Endothelial cell of umbilical vein (primary cell): Measurements from ENCODE around the gene PDE10A. TPM values are rescaled to one million over a fixed set of nuclear protein-coding genes. Genes with fewer than 3 reads are reported as not detected.

Experiments used
- BruUV-seq: library from RNA; stranded (reverse); fragments of 400-500 nt; replicated peaks from 2 replicates; lab custom pipeline; 2021; lab: Mats Ljungman, UMichigan
- CTCF ChIA-PET: fragments of 300-600, 350-600 bp; sonication (Branson Sonifier 250); formaldehyde crosslinking; loops from one replicate; lab custom pipeline; 2021; ENCODE audit warnings: antibody characterized with exemption, inconsistent platforms; lab: Charles Lee
- POLR2A ChIA-PET: fragments of 300-600, 350-600 bp; sonication (Branson Sonifier 250); formaldehyde crosslinking; loops from one replicate; lab custom pipeline; 2021; ENCODE audit warnings: antibody characterized with exemption, inconsistent platforms; lab: Charles Lee
- DNase-seq: peaks from one replicate; pipeline ENCODE4 v3.0.0-alpha.2; 2011; ENCODE audit warnings: low read depth, low spot score
- FAIRE-seq: peaks from 2 replicates; lab custom pipeline; 2011; peaks lifted over from hg19 to GRCh38; lab: Jason Lieb, UNC
- H2AFZ ChIP-seq: 2 replicates; pipeline ENCODE4 v1.6.0; 2012; ENCODE audit warnings: low read depth, low read length, control low read depth, inconsistent platforms
- H3K27ac ChIP-seq: 2 replicates; pipeline ENCODE4 v1.5.1; 2011; ENCODE audit warnings: low read depth, mild to moderate bottlenecking, control low read depth, low read length, moderate library complexity; ENCODE audit not compliant: insufficient read depth
- H3K27me3 ChIP-seq, 2 experiments: 2 replicates each; pipeline versions ENCODE4 v1.6.0 to v1.6.1; 2011; ENCODE audit warnings: low read length in 2 of 2, mixed read lengths in 1 of 2; ENCODE audit not compliant: control insufficient read depth in 2 of 2, insufficient read depth in 2 of 2
- H3K36me3 ChIP-seq, 2 experiments: 2 replicates in 1 of 2; 3 replicates in 1 of 2; pipeline ENCODE4 v1.5.1; 2011; ENCODE audit warnings: low read length in 2 of 2, mild to moderate bottlenecking in 1 of 2, moderate library complexity in 1 of 2; ENCODE audit not compliant: control insufficient read depth in 2 of 2, insufficient read depth in 2 of 2; ENCODE audit errors: extremely low read depth in 1 of 2
- H3K4me1 ChIP-seq: 3 replicates; pipeline ENCODE4 v1.5.1; 2011; ENCODE audit warnings: mild to moderate bottlenecking, low read length; ENCODE audit not compliant: control insufficient read depth, insufficient read depth; ENCODE audit errors: extremely low read depth
- H3K4me2 ChIP-seq: 2 replicates; pipeline ENCODE4 v1.6.1; 2011; ENCODE audit warnings: low read length, control low read depth, mixed read lengths; ENCODE audit not compliant: insufficient read depth
- H3K4me3 ChIP-seq, 3 experiments: fragments of 200-600 bp in 1 of 3; sonication (generic), shearing (Covaris generic) in 1 of 3; replicated peaks in 1 of 3; 2 replicates each; pipeline ENCODE4 v1.5.1; 2011 to 2016; ENCODE audit warnings: control low read depth in 3 of 3, low read length in 3 of 3, mild to moderate bottlenecking in 2 of 3, inconsistent platforms in 1 of 3, low read depth in 1 of 3, moderate library complexity in 1 of 3; ENCODE audit not compliant: insufficient read depth in 1 of 3
- H3K79me2 ChIP-seq: 2 replicates; pipeline ENCODE4 v1.6.0; 2012; ENCODE audit warnings: low read length, inconsistent platforms; ENCODE audit not compliant: control insufficient read depth, insufficient read depth
- H3K9ac ChIP-seq: replicated peaks from 2 replicates; pipeline ENCODE3; 2011; ENCODE audit warnings: low read length, control low read depth; ENCODE audit not compliant: insufficient read depth; ENCODE audit errors: extremely low read depth
- H3K9me1 ChIP-seq: replicated peaks from 3 replicates; pipeline ENCODE4 v1.6.0; 2011; ENCODE audit warnings: mild to moderate bottlenecking, low read length; ENCODE audit not compliant: control insufficient read depth, insufficient read depth; ENCODE audit errors: extremely low read depth
- H3K9me3 ChIP-seq: replicated peaks from 2 replicates; pipeline ENCODE4 v1.5.1; 2012; ENCODE audit warnings: low read length, inconsistent platforms; ENCODE audit not compliant: control insufficient read depth, insufficient read depth
- H4K20me1 ChIP-seq: replicated peaks from 2 replicates; pipeline ENCODE3; 2011; ENCODE audit warnings: mild to moderate bottlenecking, low read length; ENCODE audit not compliant: control insufficient read depth, insufficient read depth; ENCODE audit errors: extremely low read depth
- CTCF ChIP-seq, 2 donors: IDR thresholded peaks; 1 replicate in 1 of 2; 2 replicates in 1 of 2; pipeline ENCODE4 v1.5.1; 2011; ENCODE audit warnings: low read length in 2 of 2, mild to moderate bottlenecking in 2 of 2, moderate library complexity in 2 of 2, control low read depth in 1 of 2, inconsistent platforms in 1 of 2, low read depth in 1 of 2; ENCODE audit not compliant: insufficient read depth in 1 of 2; ENCODE audit errors: extremely low read depth in 1 of 2
- EZH2 ChIP-seq: IDR thresholded peaks from 2 replicates; pipeline ENCODE4 v1.6.1; 2012; ENCODE audit warnings: borderline replicate concordance, low read depth, mild to moderate bottlenecking, moderate library complexity, low read length, inconsistent platforms; ENCODE audit not compliant: severe bottlenecking
- FOS ChIP-seq: IDR thresholded peaks from 2 replicates; pipeline ENCODE4 v1.6.1; 2011; ENCODE audit warnings: mild to moderate bottlenecking, low read length, moderate library complexity, borderline replicate concordance; ENCODE audit not compliant: insufficient read depth
- GATA2 ChIP-seq: IDR thresholded peaks from 2 replicates; pipeline ENCODE4 v1.7.0; 2011; ENCODE audit warnings: low read depth, mild to moderate bottlenecking, moderate library complexity, mixed read lengths, low read length; ENCODE audit not compliant: insufficient read length, insufficient read depth
- JUN ChIP-seq: IDR thresholded peaks from 2 replicates; pipeline ENCODE4 v1.6.1; 2011; ENCODE audit warnings: borderline replicate concordance, low read depth; ENCODE audit not compliant: insufficient read length, insufficient read depth
- MAX ChIP-seq: IDR thresholded peaks from 2 replicates; pipeline ENCODE4 v1.6.1; 2011; ENCODE audit not compliant: insufficient read depth, insufficient read length
- MYC ChIP-seq: IDR thresholded peaks from one replicate; pipeline ENCODE4 v1.6.1; 2011; ENCODE audit warnings: mild to moderate bottlenecking, low read depth, low read length
- POLR2A ChIP-seq: IDR thresholded peaks from 2 replicates; pipeline ENCODE4 v1.6.1; 2012; ENCODE audit warnings: low read depth, mild to moderate bottlenecking, control low read depth, low read length
- POLR2AphosphoS5 ChIP-seq: IDR thresholded peaks from 2 replicates; pipeline ENCODE4 v1.6.1; 2012; ENCODE audit warnings: low read depth, mild to moderate bottlenecking, control low read depth, low read length, moderate library complexity; ENCODE audit not compliant: insufficient read depth
- dilution Hi-C: fragments of 300-500 bp; cut with MboI; formaldehyde crosslinking; loops from one replicate; pipeline ENCODE4 v1.15.0; 2019; ENCODE audit warnings: low sequenced_read_pairs; ENCODE audit not compliant: extremely low pct_ligation_motif_present
- intact Hi-C: fragments of 100-400 bp; cut with micrococcal nuclease; formaldehyde crosslinking; loops from one replicate; pipeline ENCODE4 v1.10.0; 2022
- polyA plus RNA-seq, 4 experiments: library from polyadenylated mRNA; depleted of rRNA in 3 of 4; stranded (reverse) in 3 of 4; unstranded in 1 of 4; fragments of >200 nt; gene quantifications; 2 replicates each; pipeline versions ENCODE4 v1.2.1 to v1.2.3, GENCODE V29; 2011 to 2012; ENCODE audit warnings: missing spikeins in 1 of 4
- total RNA-seq: library from RNA; stranded (reverse); gene quantifications from 2 replicates; pipeline ENCODE4 v1.2.3, GENCODE V29; 2021

The PDE10A gene
- total and polyA plus RNA-seq, 2 donors (not counting 3 experiments of a cell fraction or from before 2014, with no cell fraction given), result 0.86 to 2.9 TPM

- no TSS peak for BruUV-seq
- Histone ChIP-seq H3K9me3 (no peaks in the 10 kb centered on the region), H3K4me3 (no peak overlapping the region), H3K9ac (no peak overlapping the region), H2AFZ (no peak overlapping the region), H3K79me2 (no peaks in the 10 kb centered on the region), H3K4me1 (peaks cover 7% of the 10 kb centered on the region), H4K20me1 (no peaks in the 10 kb centered on the region), H3K4me2 (no peak overlapping the region), H3K27ac (no peak overlapping the region), H3K36me3 (no peaks in the 10 kb centered on the region), H3K9me1 (no peaks in the 10 kb centered on the region), H3K27me3 (peaks cover 0 to 4% of the 10 kb centered on the region in 2 experiments)
- ChIA-PET POLR2A (no interaction called here), CTCF (no interaction called here)
- dilution Hi-C loops, result no loop called here
- intact Hi-C loops, result no loop called here
- DNase-seq (no peak), FAIRE-seq (no peak)
- TF ChIP-seq EZH2, result no peak
- no peak for TF ChIP-seq FOS
- no peak for TF ChIP-seq POLR2A
- TF ChIP-seq MAX, result no peak
- TF ChIP-seq GATA2, result no peak
- TF ChIP-seq POLR2AphosphoS5, result no peak
- TF ChIP-seq CTCF (IDR thresholded peaks at IDR 0.05; ENCODE audit: extremely low read depth in 1 of 2, insufficient read depth in 1 of 2, low read depth in 1 of 2, low read length in 2 of 2), result no peak
- no peak for TF ChIP-seq MYC
- TF ChIP-seq JUN, result no peak
Observed at GRCh38 chr6:165551828-165552227, 111.2 kb downstream of the PDE10A start.
